NCI-H460 (cell line): Measurements from ENCODE around the gene DNMT3A. TPM values are rescaled to one million over a fixed set of nuclear protein-coding genes. Genes with fewer than 3 reads are reported as not detected.

ENCODE experiments used
- DNase-seq: peaks from one replicate; pipeline ENCODE4 v3.0.0-alpha.2; 2016; ENCODE audit warnings: low read depth; ENCODE audit errors: extremely low read depth
- total RNA-seq: library from RNA; depleted of rRNA; stranded (reverse); fragments of >200 nt; shearing (Covaris generic); gene quantifications from 2 replicates; pipeline ENCODE4 v1.2.3, GENCODE V29; 2014

Gene DNMT3A
- total RNA-seq, 1 experiment from 2014 or later: 4.9 TPM

DNA sequence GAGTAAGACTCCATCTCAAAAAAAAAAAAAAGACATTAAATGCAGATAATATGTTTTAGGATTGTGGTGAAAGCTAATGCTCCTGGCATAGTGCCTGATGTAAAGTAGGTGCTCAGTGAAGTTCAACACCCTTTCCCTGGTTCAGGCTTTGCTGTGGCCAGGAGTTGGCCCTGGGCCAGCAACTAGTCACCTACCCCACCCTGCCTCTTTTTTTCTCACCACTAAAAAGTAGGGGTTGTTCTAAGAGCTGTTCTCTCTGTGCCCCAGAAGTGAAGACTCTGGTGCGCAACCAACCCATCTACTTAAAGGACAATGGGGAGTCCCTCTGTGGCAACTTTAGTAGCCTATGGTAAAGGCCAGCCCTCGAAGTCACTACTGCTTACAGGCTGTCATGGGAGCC lies 75.9 kb downstream of the DNMT3A start:
- no peak for DNase-seq

DNA sequence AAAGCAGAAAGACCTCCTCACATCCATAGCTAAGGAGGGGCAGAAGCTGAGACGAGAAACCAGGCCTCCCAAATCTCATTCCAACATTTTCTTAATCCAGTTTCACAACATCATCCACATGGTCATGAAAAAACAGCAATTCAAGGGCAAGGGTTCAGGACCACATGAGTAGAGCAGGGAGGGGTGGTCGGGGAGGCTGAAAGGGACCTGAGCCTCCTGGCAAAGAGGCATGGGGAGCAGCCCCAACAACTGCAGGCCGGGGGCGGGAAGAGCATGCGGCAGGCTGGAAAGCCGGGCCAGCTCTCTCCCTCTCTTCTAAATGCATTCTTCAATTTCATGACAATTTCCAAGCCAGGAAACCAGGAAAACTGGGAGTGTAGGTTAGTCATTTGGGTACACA lies 76.7 kb downstream of the DNMT3A start:
- DNase-seq: no peak

DNA sequence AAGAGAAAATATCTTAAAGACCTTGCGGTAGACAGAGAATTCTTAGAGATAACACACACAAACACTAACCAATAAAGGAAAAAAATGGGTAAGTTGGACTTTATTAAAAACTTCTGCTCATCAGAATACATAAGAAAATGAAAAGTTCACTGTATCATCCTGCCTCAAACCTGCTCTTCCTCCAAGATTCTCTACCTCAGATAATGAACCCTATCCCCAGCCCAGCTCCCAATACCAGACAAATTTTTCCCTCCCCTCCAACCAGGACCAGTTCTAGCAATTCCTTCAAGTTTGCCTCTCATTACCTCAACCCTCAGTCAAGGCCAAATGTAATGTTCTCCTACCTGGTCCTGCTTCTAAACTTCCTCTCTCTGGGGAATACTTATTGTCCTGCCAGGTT lies 79.4 kb downstream of the DNMT3A start:
- DNase-seq: no peak

DNA sequence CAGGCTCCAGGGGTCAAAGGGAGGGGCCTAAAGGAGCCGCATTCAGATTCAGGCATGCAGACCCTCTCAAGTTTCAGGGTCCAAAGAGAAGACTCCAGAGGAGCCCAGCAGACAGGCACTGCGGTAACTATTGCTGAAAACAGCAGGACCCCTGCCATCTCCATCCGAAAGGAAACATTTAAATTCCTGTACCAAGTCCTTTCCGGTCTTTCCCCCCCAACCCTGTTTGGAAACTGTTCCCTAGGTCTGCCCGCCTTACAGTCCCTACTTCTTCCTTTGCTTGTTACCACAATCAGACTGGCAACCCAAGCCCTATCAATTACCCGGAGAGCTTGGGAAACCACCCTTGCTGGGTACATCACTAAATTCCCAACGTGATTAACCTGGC lies 82.0 kb downstream of the DNMT3A start:
- no peak for DNase-seq

DNA sequence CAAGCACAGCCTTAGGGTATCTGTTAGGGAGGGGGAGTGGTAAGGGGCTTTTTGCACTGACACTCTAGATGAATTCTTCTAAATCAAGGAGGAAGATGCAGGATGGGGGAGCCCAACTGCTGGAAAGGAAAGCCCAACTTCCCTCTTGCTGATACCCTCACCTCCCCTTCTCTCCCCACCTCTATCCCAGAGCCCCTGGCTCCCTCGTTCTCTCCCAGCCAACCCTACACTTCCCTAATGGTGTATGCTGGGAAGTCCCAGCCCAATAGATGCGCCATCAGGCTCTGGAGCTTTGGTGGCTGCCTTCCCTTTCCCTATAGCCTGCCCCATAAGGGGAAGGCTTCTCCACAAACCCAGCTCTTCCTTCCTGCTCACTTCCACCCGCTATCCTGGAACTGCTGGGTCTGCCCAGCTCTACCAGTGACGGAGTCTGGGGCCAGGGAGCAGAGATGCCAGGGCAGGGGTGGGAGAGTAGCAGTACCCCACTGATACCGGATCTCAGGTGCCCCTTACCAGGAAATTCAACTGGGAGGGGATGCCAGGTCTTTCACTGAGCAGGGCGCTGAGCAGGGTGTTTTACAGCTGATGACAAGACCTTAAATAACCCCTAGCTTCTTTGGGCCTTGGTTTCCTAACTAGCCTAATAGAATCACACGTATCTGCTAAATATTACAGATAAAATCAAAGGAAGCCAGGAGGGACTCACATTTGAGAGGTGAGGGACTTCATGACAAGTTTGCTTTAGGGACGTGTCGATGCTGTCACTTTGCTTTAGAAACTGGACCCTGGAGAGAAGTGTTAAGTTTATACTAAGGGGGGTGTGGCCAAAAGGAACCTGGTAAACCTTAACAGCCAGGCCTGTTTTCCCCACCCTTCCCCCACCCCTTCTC lies 82.6 kb downstream of the DNMT3A start:
- no peak for DNase-seq

DNA sequence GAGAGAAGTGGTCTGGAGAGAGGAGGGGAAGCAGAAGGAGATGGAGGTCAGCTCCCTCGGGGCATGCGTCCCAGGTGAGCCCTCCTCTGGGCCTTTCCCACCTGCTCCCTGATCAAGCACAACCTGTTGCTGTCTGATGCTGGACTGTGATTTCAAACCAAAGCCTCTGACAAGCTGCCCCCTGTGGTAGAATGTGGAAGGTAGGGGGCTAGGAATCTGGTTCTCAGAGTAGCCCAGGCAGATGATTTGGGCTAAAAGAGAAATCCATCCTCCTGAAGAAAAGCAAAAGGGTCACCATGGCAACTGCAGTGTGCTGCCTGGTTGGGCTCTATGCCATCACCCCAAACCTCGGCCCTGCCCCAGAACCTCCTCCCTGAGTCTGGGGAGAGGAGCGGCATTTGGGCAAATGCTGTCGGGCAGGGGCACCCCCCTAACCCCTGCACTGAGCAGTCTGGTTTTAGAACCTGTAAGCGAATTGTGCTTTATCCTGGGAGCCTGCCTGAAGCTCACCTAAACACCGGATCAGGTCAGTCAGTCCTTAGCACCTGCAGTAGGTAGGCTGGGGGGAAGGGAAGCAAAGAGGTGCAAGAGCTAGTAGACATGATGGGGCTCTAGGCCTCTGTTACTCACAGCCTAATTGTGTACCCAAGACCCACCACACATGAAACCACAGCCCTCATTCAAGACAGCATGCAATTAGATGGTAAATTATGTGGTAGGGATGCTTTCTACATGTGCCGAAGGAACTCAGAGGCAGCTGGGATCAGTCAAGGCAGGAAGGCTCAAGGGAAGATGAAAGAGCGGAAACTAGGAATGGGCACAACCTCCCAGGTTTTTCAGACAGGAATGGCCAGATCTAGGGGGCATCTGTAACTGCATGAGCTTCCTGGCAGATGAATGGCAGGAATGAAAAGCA lies 83.5 kb downstream of the DNMT3A start:
- no peak for DNase-seq

DNA sequence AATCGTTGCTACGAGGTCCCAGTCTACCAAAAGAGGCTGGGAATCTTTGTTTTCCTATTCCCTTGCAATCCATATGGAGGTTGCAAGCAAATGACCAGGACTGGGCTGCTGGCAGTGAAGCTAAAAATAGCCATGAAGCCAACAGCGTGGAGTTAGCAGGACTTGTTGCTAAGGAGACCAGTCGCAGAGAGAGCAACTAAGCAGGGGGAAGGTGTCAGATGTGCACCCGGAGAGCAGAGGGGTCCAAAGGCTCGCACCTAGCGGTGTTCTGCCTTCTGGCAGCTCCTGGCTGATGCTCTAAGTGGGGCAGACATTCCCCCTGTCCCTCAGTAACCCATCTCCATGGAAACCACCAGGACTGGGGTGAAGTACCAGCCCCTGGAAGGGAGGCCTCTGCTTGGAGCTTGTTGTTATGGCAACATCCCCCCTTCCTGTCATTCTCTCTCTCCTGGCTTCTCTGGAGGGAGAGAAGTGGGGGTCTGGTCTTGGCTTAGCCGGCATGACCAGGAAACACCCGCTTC lies 84.6 kb downstream of the DNMT3A start:
- no peak for DNase-seq

DNA sequence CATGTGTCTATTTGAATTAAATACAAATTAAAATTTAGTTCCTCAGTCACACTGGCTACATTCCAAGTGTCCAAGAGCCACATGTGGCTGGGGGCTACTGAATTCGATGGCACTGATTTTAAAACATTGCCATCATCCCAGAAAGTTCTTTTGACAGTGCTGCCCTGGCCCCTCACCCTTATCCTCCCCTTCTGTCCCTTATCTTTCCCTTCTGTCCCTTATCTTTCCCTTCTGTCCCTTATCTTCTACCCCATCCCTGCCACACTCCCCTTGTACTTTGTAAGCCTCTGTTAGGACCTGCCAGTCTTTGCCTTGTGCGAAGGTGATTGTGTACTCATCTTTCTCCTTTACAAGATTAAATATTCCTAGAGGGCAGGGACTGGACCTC lies 85.2 kb downstream of the DNMT3A start:
- no peak for DNase-seq

DNA sequence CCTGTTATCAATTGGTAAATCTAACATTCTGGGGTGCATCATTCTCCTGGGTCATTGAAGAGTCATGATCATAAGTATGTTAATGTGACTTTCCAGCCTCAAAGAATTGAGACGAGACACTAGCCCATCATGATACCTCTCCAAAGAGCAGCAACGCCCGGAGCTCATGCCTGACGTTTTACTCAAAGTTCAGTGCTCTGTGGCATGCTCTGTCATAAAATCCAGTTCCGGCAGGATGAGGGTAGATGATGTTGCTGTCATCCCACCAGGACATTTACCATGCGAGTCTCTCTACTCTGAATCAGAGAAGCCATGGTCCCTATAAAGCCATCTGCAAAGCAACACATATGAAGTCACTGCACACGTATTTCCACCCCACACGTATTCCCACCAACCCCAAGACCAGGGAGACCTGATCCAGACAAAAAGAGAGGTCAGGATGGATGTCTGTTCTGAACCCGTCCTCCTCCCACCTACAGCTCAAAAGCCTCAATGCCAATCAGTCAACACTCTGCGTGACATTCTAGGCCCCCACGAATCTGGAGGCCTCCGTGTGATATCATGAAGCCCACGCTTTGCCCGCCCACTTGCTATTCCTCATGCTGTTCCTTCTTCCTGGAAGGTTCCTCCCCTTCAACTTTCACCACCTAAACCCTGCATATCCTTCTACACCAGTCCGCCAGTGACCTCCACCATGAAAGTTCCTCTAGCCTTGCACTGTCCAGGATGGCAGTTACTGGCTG lies 85.8 kb downstream of the DNMT3A start:
- no peak for DNase-seq

DNA sequence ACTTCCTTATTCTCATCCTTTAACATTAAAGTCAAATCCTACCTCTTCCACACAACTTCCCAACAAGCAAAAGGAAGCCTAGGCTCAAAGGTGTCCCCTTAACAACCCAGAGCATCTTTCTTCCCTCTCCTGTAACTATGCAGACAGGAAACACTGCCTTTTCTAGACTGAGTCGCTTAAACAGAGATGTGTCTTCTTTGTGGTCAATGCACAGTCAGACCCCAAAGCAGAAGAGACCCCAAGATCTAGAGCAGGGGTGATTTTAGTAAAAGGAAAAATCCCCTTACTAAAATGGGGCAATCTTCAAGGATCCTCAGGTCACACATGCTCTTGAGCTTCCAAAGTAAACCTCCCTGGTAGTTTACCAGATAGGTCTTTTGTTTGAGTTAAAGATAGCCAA lies 86.8 kb downstream of the DNMT3A start:
- no peak for DNase-seq

DNA sequence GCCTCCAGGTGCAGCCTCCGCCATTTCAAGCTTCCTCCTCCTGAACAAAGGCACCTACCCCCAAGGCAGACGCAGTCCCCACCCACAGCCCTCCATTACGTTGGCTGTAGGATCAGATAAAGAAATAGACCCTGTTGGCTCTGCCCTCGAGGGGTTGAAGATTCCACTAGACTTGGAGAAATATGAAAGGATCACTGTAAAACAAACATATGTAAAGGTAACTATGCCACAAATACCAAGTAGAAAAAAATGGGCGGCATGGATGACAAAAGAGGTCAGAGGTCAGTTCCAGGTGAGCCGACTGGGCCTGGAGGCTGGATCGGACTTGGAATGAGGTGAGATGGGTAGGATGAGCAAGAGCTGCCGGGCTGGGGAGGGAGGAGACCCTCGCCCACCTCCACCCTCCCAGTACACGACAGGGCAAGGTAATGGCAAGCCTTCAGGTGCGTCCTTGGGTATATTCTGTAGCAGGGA lies 88.5 kb downstream of the DNMT3A start:
- DNase-seq: no peak

DNA sequence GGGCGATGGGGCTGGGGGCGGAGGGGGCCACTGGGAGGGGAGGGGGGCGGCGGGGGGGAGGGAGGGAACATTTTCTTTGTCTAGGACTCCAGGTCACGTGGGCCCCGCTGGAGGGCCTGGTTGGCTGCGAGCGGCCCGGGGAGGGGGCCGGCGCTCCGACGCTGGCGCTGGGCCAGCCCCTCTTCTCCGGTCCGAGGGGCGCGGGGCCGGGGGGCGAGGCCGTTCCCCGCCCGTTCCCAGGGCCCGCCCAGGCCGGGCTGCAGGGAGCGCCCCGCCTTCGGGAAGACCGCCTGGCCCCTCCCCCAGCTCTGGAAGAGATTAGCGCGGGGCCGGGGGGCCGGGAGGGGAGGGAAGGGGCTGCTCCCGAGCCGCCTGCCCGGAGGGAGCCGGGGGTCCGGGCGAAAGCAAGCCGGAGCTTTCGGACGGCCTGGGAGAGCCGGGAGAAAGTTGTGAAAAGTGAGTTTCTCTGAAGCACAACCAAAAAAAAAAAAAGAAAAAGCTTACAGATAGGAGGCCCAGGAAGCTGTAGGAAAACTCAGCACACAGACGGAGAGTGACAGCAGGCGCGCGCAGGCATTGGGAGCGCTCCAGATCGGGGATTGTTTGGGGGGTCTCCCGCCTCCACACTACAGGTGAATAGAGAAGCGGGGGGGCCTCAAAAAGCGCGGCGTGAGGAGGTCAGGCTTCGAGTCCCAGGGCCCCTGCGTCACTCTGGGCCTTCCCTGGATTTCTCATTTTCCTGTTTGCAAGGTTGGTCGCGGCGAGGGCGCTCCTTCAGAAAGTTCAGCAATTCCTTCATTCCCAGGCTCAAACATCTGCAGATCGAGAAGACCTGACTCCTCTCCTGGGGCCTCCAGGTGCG lies 89.2 kb downstream of the DNMT3A start:
- DNase-seq: no peak

DNA sequence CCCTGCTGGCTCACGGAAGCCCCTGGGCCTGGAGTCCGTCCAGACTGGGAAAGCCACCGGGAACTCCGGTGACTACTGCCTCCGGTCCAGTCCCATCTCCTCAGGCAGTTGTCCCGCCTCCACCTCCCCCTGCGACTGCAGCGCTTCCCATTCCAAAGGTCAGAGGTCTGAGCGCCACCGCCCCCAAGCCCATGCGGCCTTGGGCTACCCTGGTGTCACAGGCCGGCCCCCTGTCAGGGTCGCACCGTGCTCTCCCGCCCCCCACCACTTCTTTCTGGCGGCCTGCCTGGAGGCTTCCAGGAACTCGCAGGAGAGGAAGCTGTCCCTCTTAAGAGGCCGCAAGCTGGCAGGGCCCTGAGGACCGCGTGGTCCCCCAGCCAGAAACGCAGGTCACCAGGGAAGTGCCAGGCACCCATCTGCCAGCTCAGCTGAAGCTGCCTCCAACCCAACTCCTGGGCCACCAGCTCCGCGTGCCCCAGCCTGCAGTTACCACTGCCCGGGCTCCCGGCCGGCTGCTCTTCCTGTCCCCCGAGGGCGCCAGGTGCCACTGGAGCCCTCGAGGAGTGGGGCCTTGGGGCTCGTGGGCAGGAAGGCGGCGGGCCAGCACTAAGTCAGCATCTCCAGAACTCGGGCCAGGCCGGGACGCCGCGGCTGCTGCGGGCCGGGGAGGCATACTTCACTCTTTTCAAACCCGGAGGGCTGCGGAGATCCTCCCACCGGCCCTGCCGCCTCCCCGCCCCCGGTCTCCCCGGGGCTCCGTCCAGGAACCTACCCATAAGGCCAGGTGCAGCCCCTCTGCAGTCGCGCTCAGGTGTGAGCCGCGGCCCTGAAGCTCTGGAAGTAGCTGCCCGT lies 90.1 kb downstream of the DNMT3A start:
- DNase-seq: no peak

DNA sequence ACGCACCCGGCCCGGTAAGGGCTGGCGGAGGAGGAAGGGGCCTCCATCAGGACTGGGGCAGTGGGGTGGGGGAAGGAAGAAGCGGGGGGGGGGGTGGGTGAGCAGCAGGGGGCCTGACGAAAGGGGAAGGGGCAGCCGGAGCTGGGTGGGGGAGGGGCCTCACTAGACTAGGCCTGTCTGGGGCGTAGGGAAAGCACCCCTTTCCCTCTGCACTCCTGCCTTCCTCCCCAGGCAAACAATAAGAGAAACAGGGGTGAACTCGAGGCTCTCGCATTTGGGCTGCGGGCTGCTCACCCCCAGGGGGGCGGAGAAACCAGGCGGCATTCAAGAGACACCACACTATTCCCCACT lies 90.7 kb downstream of the DNMT3A start:
- DNase-seq: no peak

DNA sequence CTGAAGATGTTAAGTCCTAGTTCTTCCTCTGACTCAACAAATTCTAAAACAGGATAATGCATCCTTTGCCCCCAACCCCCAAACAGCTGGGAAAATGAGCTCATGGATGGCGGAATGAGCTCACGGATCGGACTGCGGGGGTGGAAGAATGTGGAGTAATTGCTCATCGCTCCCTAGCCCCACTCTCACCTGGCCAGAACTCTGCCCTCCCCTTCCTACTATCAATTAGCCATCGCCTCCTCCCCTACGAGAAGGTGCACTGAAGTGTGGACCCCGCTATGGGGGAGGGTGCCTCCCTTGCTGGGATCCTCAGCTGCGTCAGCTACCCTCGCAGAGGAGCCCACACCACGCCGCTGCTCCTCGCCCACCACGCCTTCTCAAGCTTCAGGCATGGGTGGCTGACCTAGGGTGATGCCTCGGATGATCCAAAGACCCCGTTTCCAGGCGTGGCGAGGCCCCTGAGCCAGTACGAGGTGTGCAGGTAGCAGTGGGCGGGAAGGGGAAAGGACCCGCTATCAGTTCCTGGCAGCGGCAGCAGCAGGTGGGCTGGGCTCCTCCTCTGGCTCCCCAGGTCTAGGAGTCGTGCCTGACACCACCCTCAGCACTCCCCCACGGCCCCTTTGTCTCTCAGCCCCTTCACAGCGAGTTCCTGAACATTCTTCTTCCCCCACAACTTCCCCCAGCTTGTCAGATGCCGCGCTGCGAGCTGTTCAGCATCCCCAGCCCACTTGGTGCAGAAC lies 91.2 kb downstream of the DNMT3A start:
- DNase-seq: no peak

DNA sequence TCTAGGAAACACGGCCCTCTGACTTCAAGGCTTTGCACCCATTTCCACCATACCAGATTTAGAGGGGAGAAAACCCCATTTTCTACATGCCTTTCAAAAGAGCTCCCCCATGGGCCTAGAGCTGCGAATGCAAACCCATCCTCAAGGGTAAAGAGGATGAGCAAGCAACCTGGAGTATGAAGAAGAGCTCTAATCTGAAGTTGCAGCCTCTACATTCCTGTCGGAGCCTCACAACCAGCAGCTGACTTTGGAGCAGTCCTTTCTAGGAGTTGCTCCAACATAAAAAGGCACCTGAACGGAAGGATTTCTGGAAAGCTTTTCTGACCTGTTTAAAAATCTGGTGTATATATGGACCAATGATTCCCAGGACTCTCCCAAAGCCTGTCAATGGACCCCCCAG lies 91.9 kb downstream of the DNMT3A start:
- no peak for DNase-seq

DNA sequence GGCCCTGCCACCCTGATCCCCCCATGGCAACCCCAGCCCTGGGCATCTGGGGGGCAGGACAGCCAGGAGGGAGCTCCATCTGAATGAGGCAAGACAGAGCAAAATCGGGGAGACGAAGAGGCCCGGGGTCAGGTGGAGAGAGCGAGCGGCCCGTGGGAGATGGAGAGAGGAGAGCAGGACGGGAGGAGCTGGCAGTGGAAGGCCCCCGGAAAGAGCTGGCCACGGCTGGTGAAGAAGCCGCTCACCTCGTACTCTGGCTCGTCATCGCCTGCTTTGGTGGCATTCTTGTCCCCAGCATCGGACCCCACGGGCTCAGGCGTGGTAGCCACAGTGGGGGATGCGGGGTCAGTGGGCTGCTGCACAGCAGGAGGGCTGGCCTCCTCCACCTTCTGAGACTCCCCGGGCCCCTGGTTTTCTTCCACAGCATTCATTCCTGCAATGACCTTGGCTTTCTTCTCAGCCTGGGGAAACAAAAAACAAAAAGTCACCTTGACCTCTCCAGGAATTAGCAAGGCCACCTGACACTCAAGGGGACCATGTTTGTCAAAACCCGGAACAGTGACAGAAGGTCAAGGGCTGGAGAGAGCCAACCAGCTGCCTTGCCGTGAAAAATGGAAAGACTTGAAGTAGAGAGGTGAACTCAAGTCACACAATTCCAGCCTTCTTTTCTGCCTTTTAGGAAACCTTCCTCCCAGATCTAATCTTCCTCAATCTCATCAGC lies 93.8 kb downstream of the DNMT3A start:
- no peak for DNase-seq
